CD14-positive monocyte (primary cell): ENCODE results near the gene F2. TPM values are rescaled to one million over a fixed set of nuclear protein-coding genes. Genes with fewer than 3 reads are reported as not detected.

ENCODE experiments used
- DNase-seq, 3 donors: peaks; one replicate each; pipeline ENCODE4 v3.0.0-alpha.2; 2011 to 2022
- H2AFZ ChIP-seq: 2 replicates; pipeline ENCODE4 v1.6.0; 2012; ENCODE audit warnings: mild to moderate bottlenecking, low read depth, low read length, inconsistent platforms; ENCODE audit not compliant: insufficient read depth, poor library complexity, severe bottlenecking
- H3K27ac ChIP-seq, 2 donors: 1 replicate in 1 of 2; 2 replicates in 1 of 2; pipeline ENCODE4 v1.5.1; 2012 to 2013; ENCODE audit warnings: low read length in 2 of 2, control low read depth in 1 of 2, inconsistent platforms in 1 of 2, low read depth in 1 of 2, mild to moderate bottlenecking in 1 of 2
- H3K27me3 ChIP-seq, 2 donors: one replicate each; pipeline versions ENCODE4 v1.6.0 to v1.6.1; 2011 to 2013; ENCODE audit warnings: low read length in 2 of 2; ENCODE audit not compliant: control insufficient read depth in 2 of 2, insufficient read depth in 2 of 2
- H3K36me3 ChIP-seq, 2 donors: replicated peaks in 1 of 2; 1 replicate in 1 of 2; 2 replicates in 1 of 2; pipeline versions ENCODE4 v1.5.1 to v1.6.1; 2012 to 2013; ENCODE audit warnings: low read length in 2 of 2, control low read depth in 1 of 2, inconsistent platforms in 1 of 2, mild to moderate bottlenecking in 1 of 2; ENCODE audit not compliant: insufficient read depth in 2 of 2, control insufficient read depth in 1 of 2
- H3K4me1 ChIP-seq, 2 donors: 1 replicate in 1 of 2; 2 replicates in 1 of 2; pipeline versions ENCODE4 v1.5.1 to v1.6.1; 2012 to 2013; ENCODE audit warnings: low read length in 2 of 2, control low read depth in 1 of 2, inconsistent platforms in 1 of 2, mild to moderate bottlenecking in 1 of 2, moderate library complexity in 1 of 2; ENCODE audit not compliant: insufficient read depth in 2 of 2, control insufficient read depth in 1 of 2
- H3K4me2 ChIP-seq: replicated peaks from 2 replicates; pipeline ENCODE3; 2012; ENCODE audit warnings: low read length, moderate library complexity, mild to moderate bottlenecking; ENCODE audit not compliant: poor library complexity, severe bottlenecking; ENCODE audit errors: extremely low read depth
- H3K4me3 ChIP-seq, 3 experiments: fragments of 200-600 bp in 1 of 3; sonication (generic) in 1 of 3; replicated peaks in 1 of 3; 1 replicate in 2 of 3; 2 replicates in 1 of 3; pipeline ENCODE4 v1.5.1; 2011 to 2013; ENCODE audit warnings: low read length in 3 of 3, mild to moderate bottlenecking in 3 of 3, control low read depth in 2 of 3, low read depth in 2 of 3, inconsistent platforms in 1 of 3, moderate library complexity in 1 of 3
- H3K79me2 ChIP-seq: 2 replicates; pipeline ENCODE4 v1.6.0; 2012; ENCODE audit warnings: mild to moderate bottlenecking, control low read depth, inconsistent platforms, low read length, moderate library complexity; ENCODE audit not compliant: insufficient read depth
- H3K9ac ChIP-seq: 2 replicates; pipeline ENCODE4 v1.6.0; 2017; ENCODE audit warnings: low read length, mild to moderate bottlenecking; ENCODE audit not compliant: insufficient read depth, poor library complexity, severe bottlenecking
- H3K9me3 ChIP-seq, 2 donors: replicated peaks in 1 of 2; 1 replicate in 1 of 2; 2 replicates in 1 of 2; pipeline versions ENCODE4 v1.5.1 to v1.6.1; 2012 to 2013; ENCODE audit warnings: low read length in 2 of 2, control low read depth in 1 of 2; ENCODE audit not compliant: control insufficient read depth in 1 of 2, insufficient read depth in 1 of 2
- H4K20me1 ChIP-seq: 2 replicates; pipeline ENCODE4 v1.6.0; 2012; ENCODE audit warnings: mild to moderate bottlenecking, low read length, control low read depth, moderate library complexity; ENCODE audit not compliant: insufficient read depth
- H3K27ac Mint-ChIP-seq, 7 donors: one replicate each; pipeline ENCODE4 v1.8.0; 2020; ENCODE audit warnings: mild to moderate bottlenecking in 7 of 7, mixed read lengths in 7 of 7, moderate library complexity in 6 of 7, inconsistent platforms in 2 of 7
- H3K27me3 Mint-ChIP-seq, 3 donors: one replicate each; pipeline ENCODE4 v1.8.0; 2021 to 2022; ENCODE audit warnings: low read depth in 3 of 3, mild to moderate bottlenecking in 3 of 3, mixed read lengths in 3 of 3, moderate library complexity in 3 of 3, inconsistent platforms in 1 of 3
- H3K36me3 Mint-ChIP-seq, 2 donors: one replicate each; pipeline ENCODE4 v1.8.0; 2020; ENCODE audit warnings: mixed read lengths in 2 of 2, inconsistent platforms in 1 of 2, mild to moderate bottlenecking in 1 of 2
- H3K4me1 Mint-ChIP-seq: one replicate; pipeline ENCODE4 v1.8.0; 2020; ENCODE audit warnings: mild to moderate bottlenecking, mixed read lengths
- H3K4me3 Mint-ChIP-seq, 2 donors: one replicate each; pipeline ENCODE4 v1.8.0; 2020; ENCODE audit warnings: mild to moderate bottlenecking in 2 of 2, mixed read lengths in 2 of 2, moderate library complexity in 1 of 2
- H3K9me3 Mint-ChIP-seq, 7 donors: one replicate each; pipeline ENCODE4 v1.8.0; 2020 to 2022; ENCODE audit warnings: mixed read lengths in 7 of 7, mild to moderate bottlenecking in 6 of 7, moderate library complexity in 6 of 7, inconsistent platforms in 2 of 7
- WGBS: methylation state at CpG from one replicate; pipeline ENCODE4 v1.1.5; 2013; ENCODE audit warnings: missing lambda C conversion rate; ENCODE audit not compliant: insufficient coverage; 5-methylcytosine and 5-hydroxymethylcytosine counted together
- intact Hi-C, 2 donors: fragments of 100-400 bp; cut with micrococcal nuclease; formaldehyde crosslinking; loops; one replicate each; pipeline versions ENCODE4 v1.15.0 to v1.15.1; 2023
- polyA plus RNA-seq, 3 donors: library from polyadenylated mRNA; depleted of rRNA in 1 of 3; unstranded in 2 of 3; stranded (reverse) in 1 of 3; fragments of 300-500 nt in 2 of 3; fragments of >200 nt in 1 of 3; fragmentation: Illumina TruSeq in 2 of 3; gene quantifications; 1 replicate in 2 of 3; 2 replicates in 1 of 3; pipeline ENCODE4 v1.2.3, GENCODE V29; 2012 to 2021
- TF ChIP-seq, protein P1 (sequence below): fragments of 200-600 bp; IDR thresholded peaks from one replicate; pipeline ENCODE4 v1.8.0; 2022; ENCODE audit warnings: antibody characterized with exemption, mild to moderate bottlenecking

Gene F2
- polyA plus RNA-seq, 3 donors: not detected

DNA sequence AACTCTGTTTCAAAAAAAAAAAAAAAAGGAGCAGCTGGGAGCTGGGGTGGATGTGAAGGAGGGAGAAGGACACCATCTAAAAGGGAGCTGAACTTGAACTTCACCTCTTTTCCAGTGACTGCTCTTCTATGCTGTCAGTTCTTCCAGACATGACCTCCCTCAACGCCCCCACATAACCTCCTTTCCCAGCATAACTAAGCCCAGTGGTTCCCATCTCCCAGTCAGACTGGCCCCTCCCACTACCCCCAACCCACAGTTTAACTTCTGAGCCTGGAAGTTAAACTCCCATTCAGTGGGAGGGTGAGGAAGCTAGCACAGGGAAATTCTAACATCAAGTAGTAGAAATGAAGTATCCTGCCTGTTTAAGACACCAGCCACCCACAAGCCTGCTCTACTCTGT lies 20.4 kb upstream of the F2 start:
- peak overlapping the region in 1 of 3 experiments; percentile 82 for H3K4me3 ChIP-seq
- H3K9ac ChIP-seq: no peak overlapping the region
- Mint-ChIP-seq H3K4me1 (peaks cover 40% of the 10 kb centered on the region), H3K4me3 (no peak overlapping the region), H3K27me3 (peaks cover 0 to 4% (median 0%) of the 10 kb centered on the region in 3 donors), H3K36me3 (peaks cover 43 to 58% of the 10 kb centered on the region in 2 donors), H3K9me3 (peaks cover 0 to 2% (median 0%) of the 10 kb centered on the region in 7 donors), H3K27ac (peak overlapping the region in 2 of 7 donors; percentile 37 to 57)
- peaks cover 96% of the 10 kb centered on the region for H3K79me2 ChIP-seq
- H4K20me1 ChIP-seq: peaks cover 56% of the 10 kb centered on the region
- H2AFZ ChIP-seq: no peak overlapping the region
- intact Hi-C loops: no loop called here
- H3K36me3 ChIP-seq: peaks cover 47 to 61% of the 10 kb centered on the region in 2 donors
- no peaks in the 10 kb centered on the region for H3K27me3 ChIP-seq
- peak overlapping the region in 1 of 2 donors; percentile 62 for H3K27ac ChIP-seq
- peaks cover 23 to 46% of the 10 kb centered on the region in 2 donors for H3K4me1 ChIP-seq
- DNase-seq: no peak
- H3K9me3 ChIP-seq: no peaks in the 10 kb centered on the region
- no CpG with 5 or more reads among the region's 1 CpG for WGBS
- TF ChIP-seq, protein P1, sequence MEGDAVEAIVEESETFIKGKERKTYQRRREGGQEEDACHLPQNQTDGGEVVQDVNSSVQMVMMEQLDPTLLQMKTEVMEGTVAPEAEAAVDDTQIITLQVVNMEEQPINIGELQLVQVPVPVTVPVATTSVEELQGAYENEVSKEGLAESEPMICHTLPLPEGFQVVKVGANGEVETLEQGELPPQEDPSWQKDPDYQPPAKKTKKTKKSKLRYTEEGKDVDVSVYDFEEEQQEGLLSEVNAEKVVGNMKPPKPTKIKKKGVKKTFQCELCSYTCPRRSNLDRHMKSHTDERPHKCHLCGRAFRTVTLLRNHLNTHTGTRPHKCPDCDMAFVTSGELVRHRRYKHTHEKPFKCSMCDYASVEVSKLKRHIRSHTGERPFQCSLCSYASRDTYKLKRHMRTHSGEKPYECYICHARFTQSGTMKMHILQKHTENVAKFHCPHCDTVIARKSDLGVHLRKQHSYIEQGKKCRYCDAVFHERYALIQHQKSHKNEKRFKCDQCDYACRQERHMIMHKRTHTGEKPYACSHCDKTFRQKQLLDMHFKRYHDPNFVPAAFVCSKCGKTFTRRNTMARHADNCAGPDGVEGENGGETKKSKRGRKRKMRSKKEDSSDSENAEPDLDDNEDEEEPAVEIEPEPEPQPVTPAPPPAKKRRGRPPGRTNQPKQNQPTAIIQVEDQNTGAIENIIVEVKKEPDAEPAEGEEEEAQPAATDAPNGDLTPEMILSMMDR: no peak
- H3K4me2 ChIP-seq: peak overlapping the region; percentile 92

DNA sequence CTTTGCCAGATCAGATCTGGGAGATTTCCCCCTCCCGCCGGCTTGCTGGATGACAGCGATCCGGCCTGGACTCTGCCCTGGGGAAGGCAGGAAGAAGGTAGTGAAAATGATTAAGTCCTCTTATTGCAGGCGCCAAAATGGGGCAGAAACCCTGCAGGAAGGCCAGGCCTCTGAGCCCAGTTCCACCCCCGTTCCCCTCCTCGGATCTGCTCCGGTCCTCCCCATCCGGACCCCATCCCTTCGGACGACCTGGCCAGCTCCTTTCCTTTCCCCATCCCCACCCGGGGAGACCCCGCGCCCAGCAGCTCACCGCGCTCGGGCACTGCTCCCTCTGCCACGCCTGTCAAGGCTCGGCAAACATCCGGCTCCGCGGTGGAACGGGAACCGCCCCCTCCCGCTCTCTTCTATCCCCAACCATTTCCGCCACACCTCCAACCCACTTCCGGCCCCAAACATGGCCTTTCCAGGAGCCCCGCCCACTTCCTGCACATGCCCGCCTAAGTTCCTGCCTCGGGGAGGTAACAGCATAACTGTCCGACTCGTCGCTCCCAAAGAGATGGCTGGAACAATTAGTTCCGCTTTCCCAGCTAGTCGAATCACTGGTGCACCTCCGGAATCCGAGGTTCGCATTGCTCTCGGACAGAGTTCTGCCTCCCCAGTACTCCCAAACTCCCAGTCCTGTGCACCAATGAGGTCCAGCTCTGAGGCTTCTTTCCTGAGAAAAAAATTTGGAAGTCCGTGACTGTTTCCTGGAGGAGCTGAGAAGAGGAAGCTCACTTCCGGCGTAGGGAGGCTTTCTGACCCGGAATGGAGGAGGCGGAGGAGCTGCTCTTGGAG lies 18.6 kb upstream of the F2 start, which contains the start of the genes ARHGAP1 and ZNF408:
Gene ARHGAP1, minus strand, starts transcription at position 379 of the 837 bp plus-strand sequence. CDS start 4,512 bp downstream, outside the sequence.
Gene ZNF408, plus strand, starts transcription at position 791 of the 837 bp plus-strand sequence. Its CDS starts 17 bp downstream, at position 808.
- H3K4me3 ChIP-seq: peak within 1 kb of the TSS; percentile 59 to 82 (median 68)
- Mint-ChIP-seq H3K9me3 (peaks cover 0 to 2% (median 0%) of the 10 kb centered on the region in 7 donors), H3K4me3 (peak within 1 kb of the TSS; percentile 96 to 98), H3K36me3 (peaks cover 42 to 58% of the 10 kb centered on the region in 2 donors), H3K4me1 (peaks cover 40% of the 10 kb centered on the region), H3K27ac (peak within 1 kb of the TSS; percentile 91 to 99 (median 98)), H3K27me3 (peaks cover 0 to 3% (median 0%) of the 10 kb centered on the region in 3 donors)
- WGBS: under 1% methylated on average over 39 of the region's 44 CpGs
- peaks cover 51% of the 10 kb centered on the region for H4K20me1 ChIP-seq
- no peaks in the 10 kb centered on the region for H3K27me3 ChIP-seq
- H3K9me3 ChIP-seq: no peaks in the 10 kb centered on the region
- H3K9ac ChIP-seq: peak within 1 kb of the TSS; percentile 76
- H3K79me2 ChIP-seq: peaks cover 92% of the 10 kb centered on the region
- peak within 1 kb of the TSS; percentile 85 for H2AFZ ChIP-seq
- peaks cover 23 to 46% of the 10 kb centered on the region in 2 donors for H3K4me1 ChIP-seq
- H3K4me2 ChIP-seq: peak within 1 kb of the TSS; percentile 92
- intact Hi-C loops: loop anchor here (2.0 to 10.0 kb wide), 4 partner anchors 30 to 474 kb away; partner anchors contain the start of genes ARFGAP2 (in 1 of the 2), ATG13 (in 1 of the 2), CSTPP1 (in 1 of the 2) and HARBI1 (in 1 of the 2)
- peak within 1 kb of the TSS; percentile 64 to 84 for H3K27ac ChIP-seq
- DNase-seq: peak; percentile 97 to 99 (median 99)
- peaks cover 47 to 61% of the 10 kb centered on the region in 2 donors for H3K36me3 ChIP-seq
- TF ChIP-seq, protein P1: no peak
